Tibial nerve (tissue), 4 donors: ENCODE measurements around the gene PUSL1. TPM values are rescaled to one million over a fixed set of nuclear protein-coding genes. Genes with fewer than 3 reads are reported as not detected.

Experiments used
- DNase-seq, 2 donors: peaks; one replicate each; pipeline ENCODE4 v3.0.0-alpha.2; 2019; ENCODE audit warnings: low spot score in 2 of 2
- H3K27ac ChIP-seq, 4 donors: fragments of 200-600 bp; sonication (generic) in 3 of 4; one replicate each; pipeline ENCODE4 v1.5.1; 2017 to 2019; ENCODE audit warnings: mild to moderate bottlenecking in 1 of 4
- H3K27me3 ChIP-seq, 2 donors: fragments of 200-600 bp; sonication (generic) in 1 of 2; one replicate each; pipeline versions ENCODE4 v1.5.1 to v1.6.0; 2017 to 2019
- H3K36me3 ChIP-seq, 3 donors: fragments of 200-600 bp; sonication (generic); one replicate each; pipeline ENCODE4 v1.5.1; 2018 to 2019
- H3K4me1 ChIP-seq, 4 donors: fragments of 200-600 bp; sonication (generic) in 3 of 4; one replicate each; pipeline ENCODE4 v1.5.1; 2017 to 2019
- H3K4me3 ChIP-seq, 4 donors: fragments of 200-600 bp; sonication (generic) in 3 of 4; one replicate each; pipeline ENCODE4 v1.5.1; 2017 to 2019; ENCODE audit warnings: mild to moderate bottlenecking in 1 of 4, moderate library complexity in 1 of 4
- H3K9me3 ChIP-seq, 4 donors: fragments of 200-600 bp; sonication (generic) in 3 of 4; one replicate each; pipeline ENCODE4 v1.5.1; 2017 to 2019
- EP300 ChIP-seq, 2 donors: sonication (generic); formaldehyde crosslinking; IDR thresholded peaks; one replicate each; pipeline ENCODE4 v1.6.1; 2017; ENCODE audit warnings: antibody characterized with exemption in 2 of 2, mild to moderate bottlenecking in 1 of 2
- POLR2A ChIP-seq, 2 donors: fragments of 450-650 bp; IDR thresholded peaks; one replicate each; pipeline ENCODE4 v1.6.1; 2017; ENCODE audit warnings: antibody characterized with exemption in 2 of 2, mild to moderate bottlenecking in 2 of 2, moderate library complexity in 2 of 2
- WGBS, 2 donors: methylation state at CpG; one replicate each; pipeline ENCODE4 v1.1.5; 2018; 5-methylcytosine and 5-hydroxymethylcytosine counted together
- total RNA-seq, 4 donors: library from RNA; depleted of rRNA; stranded (reverse); fragments of >200 nt; gene quantifications; one replicate each; pipeline ENCODE4 v1.1.0, GENCODE V29; 2016
- TF ChIP-seq, protein P1 (sequence below), 5 experiments: fragments of 200-600 bp in 3 of 5; fragments of 450-650 bp in 2 of 5; sonication (generic) in 3 of 5; IDR thresholded peaks; one replicate each; pipeline ENCODE4 v1.5.1; 2016 to 2019; ENCODE audit warnings: antibody characterized with exemption in 5 of 5, mild to moderate bottlenecking in 3 of 5, moderate library complexity in 2 of 5

The PUSL1 gene
- total RNA-seq, 4 donors from 2014 or later: 17.5 to 22.2 (median 19.7) TPM

DNA sequence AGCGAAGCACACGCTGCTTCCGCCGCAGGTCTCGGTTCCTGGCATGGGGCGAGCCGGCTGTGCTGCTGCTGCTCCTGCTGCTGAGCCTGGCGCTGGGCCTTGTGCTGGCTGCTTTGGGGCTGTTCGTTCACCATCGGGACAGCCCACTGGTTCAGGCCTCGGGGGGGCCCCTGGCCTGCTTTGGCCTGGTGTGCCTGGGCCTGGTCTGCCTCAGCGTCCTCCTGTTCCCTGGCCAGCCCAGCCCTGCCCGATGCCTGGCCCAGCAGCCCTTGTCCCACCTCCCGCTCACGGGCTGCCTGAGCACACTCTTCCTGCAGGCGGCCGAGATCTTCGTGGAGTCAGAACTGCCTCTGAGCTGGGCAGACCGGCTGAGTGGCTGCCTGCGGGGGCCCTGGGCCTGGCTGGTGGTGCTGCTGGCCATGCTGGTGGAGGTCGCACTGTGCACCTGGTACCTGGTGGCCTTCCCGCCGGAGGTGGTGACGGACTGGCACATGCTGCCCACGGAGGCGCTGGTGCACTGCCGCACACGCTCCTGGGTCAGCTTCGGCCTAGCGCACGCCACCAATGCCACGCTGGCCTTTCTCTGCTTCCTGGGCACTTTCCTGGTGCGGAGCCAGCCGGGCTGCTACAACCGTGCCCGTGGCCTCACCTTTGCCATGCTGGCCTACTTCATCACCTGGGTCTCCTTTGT lies 25.3 kb downstream of the PUSL1 start:
- TF ChIP-seq EP300 (IDR thresholded peaks at IDR 0.05): no peak
- TF ChIP-seq, protein P1, sequence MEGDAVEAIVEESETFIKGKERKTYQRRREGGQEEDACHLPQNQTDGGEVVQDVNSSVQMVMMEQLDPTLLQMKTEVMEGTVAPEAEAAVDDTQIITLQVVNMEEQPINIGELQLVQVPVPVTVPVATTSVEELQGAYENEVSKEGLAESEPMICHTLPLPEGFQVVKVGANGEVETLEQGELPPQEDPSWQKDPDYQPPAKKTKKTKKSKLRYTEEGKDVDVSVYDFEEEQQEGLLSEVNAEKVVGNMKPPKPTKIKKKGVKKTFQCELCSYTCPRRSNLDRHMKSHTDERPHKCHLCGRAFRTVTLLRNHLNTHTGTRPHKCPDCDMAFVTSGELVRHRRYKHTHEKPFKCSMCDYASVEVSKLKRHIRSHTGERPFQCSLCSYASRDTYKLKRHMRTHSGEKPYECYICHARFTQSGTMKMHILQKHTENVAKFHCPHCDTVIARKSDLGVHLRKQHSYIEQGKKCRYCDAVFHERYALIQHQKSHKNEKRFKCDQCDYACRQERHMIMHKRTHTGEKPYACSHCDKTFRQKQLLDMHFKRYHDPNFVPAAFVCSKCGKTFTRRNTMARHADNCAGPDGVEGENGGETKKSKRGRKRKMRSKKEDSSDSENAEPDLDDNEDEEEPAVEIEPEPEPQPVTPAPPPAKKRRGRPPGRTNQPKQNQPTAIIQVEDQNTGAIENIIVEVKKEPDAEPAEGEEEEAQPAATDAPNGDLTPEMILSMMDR (IDR thresholded peaks at IDR 0.05): no peak
- no peak for TF ChIP-seq POLR2A (IDR thresholded peaks at IDR 0.05)
- no peaks in the 10 kb centered on the region for H3K9me3 ChIP-seq
- 85 to 88% methylated on average over 23 to 29 of the region's 36 CpGs for WGBS, 2 donors
- H3K27ac ChIP-seq: no peak overlapping the region
- peaks cover 0 to 47% (median 22%) of the 10 kb centered on the region in 4 donors for H3K4me1 ChIP-seq
- no peak for DNase-seq
- H3K36me3 ChIP-seq: peaks cover 0 to 56% (median 9%) of the 10 kb centered on the region in 3 donors
- H3K4me3 ChIP-seq: no peak overlapping the region
- no peaks in the 10 kb centered on the region for H3K27me3 ChIP-seq

DNA sequence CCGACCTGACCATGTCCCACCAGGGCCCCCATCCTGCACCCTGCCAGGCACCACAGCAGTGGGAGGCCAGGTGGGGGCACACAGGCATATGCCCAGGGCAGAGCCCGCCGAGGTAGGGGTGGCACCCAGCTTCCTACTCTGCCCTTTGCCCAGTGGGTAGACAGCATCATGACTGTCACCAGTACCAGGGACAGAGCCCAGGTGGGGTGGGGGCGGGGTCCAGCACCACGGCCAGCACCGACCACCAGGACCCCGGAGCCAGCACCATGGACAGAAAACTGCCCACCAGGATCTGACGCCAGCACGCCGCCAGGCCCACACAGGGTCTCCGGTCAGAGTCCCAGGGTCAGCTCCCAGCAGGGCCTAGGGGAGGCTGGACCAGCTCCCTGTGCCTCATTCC lies 26.4 kb downstream of the PUSL1 start:
- 47 to 51% methylated on average over 7 of the region's 11 CpGs for WGBS, 2 donors
- H3K4me1 ChIP-seq: peaks cover 0 to 42% (median 21%) of the 10 kb centered on the region in 4 donors
- no peaks in the 10 kb centered on the region for H3K27me3 ChIP-seq
- DNase-seq: no peak
- no peak overlapping the region for H3K4me3 ChIP-seq
- H3K27ac ChIP-seq: no peak overlapping the region
- H3K36me3 ChIP-seq: peaks cover 0 to 58% (median 15%) of the 10 kb centered on the region in 3 donors
- TF ChIP-seq, protein P1 (IDR thresholded peaks at IDR 0.05): no peak
- TF ChIP-seq POLR2A (IDR thresholded peaks at IDR 0.05) (no peak), EP300 (IDR thresholded peaks at IDR 0.05) (no peak)
- no peaks in the 10 kb centered on the region for H3K9me3 ChIP-seq

DNA sequence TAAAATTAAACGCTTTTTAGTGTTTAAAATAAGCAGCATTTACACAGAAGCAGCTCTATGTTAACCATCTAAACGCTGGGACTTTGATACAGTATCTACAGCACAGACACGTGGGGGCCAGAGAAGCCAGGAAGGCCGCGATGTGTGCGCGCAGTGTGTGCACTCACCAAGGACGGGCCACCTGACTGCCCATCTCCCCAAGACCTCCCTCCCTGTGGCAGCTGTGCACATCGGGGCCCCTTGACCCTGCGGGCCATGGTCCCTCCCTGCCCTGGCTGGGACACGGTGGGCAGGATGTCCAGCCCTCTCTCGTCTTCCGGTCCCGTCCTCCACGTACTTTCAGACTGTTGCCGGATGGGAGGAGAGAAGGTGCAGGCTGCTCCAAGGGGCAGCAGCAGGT lies 26.9 kb downstream of the PUSL1 start:
- H3K9me3 ChIP-seq: no peaks in the 10 kb centered on the region
- no peak overlapping the region for H3K4me3 ChIP-seq
- no peak for TF ChIP-seq EP300 (IDR thresholded peaks at IDR 0.05)
- TF ChIP-seq, protein P1 (IDR thresholded peaks at IDR 0.05): no peak
- no peak for TF ChIP-seq POLR2A (IDR thresholded peaks at IDR 0.05)
- DNase-seq: no peak
- H3K27ac ChIP-seq: no peak overlapping the region
- peaks cover 0 to 38% (median 19%) of the 10 kb centered on the region in 4 donors for H3K4me1 ChIP-seq
- 69 to 71% methylated on average over 13 of the region's 16 CpGs for WGBS, 2 donors
- H3K27me3 ChIP-seq: no peaks in the 10 kb centered on the region
- peaks cover 0 to 63% (median 15%) of the 10 kb centered on the region in 3 donors for H3K36me3 ChIP-seq

DNA sequence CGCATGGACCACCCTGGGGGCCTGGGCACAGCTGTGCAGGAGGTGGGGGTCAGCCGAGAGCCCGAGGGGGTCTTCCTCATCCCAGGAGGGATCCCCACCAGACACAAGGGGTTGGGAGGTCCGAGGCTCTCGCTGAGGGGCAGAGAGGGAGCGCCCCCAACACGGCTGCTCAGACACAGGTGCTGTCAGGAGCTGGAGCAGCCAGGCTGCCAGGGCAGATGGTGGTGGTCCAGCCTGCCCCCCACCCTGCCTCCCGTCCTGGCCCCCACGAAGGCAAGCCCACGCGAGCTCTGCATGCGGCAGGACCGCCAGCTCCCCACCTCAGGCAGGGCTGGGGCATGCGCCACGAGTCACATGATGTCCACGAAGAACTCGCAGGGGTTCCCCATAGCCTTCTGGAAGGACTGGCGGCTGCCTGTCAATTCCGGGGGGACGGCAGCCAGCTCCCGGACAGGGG lies 27.4 kb downstream of the PUSL1 start:
- TF ChIP-seq POLR2A (IDR thresholded peaks at IDR 0.05): no peak
- TF ChIP-seq, protein P1 (IDR thresholded peaks at IDR 0.05): no peak
- no peak for TF ChIP-seq EP300 (IDR thresholded peaks at IDR 0.05)
- no peak for DNase-seq
- Histone ChIP-seq H3K36me3 (peaks cover 0 to 68% (median 15%) of the 10 kb centered on the region in 3 donors), H3K27ac (no peak overlapping the region), H3K4me3 (no peak overlapping the region), H3K9me3 (no peaks in the 10 kb centered on the region), H3K4me1 (peaks cover 0 to 33% (median 14%) of the 10 kb centered on the region in 4 donors), H3K27me3 (no peaks in the 10 kb centered on the region)
- 60 to 71% methylated on average over 1 to 3 of the region's 21 CpGs for WGBS, 2 donors

DNA sequence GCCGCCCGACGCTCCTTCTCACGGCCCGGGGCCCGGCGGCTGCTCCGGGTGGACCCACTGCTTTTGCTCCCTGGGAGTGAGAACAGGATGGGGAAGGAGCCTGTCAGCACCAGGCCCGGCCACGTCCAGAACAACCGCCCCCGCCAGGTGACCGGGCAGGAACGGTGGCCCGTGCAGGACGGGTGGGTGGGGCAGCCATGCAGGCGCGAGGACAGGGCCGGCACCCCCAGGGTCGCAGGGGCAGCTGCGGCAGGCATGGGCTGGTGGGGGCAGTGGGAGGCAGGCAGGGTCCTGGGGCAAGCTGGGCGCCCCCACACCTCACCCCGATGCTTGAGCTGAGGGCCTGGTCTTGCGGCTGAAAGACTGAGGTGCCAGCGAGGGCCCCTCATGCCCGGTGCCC lies 28.0 kb downstream of the PUSL1 start:
- Histone ChIP-seq H3K27ac (no peak overlapping the region), H3K27me3 (no peaks in the 10 kb centered on the region), H3K4me1 (peaks cover 0 to 26% (median 7%) of the 10 kb centered on the region in 4 donors), H3K36me3 (peaks cover 0 to 74% (median 15%) of the 10 kb centered on the region in 3 donors), H3K4me3 (no peak overlapping the region), H3K9me3 (no peaks in the 10 kb centered on the region)
- WGBS, 2 donors: 90 to 97% methylated on average over 13 to 22 of the region's 26 CpGs
- TF ChIP-seq EP300 (IDR thresholded peaks at IDR 0.05): no peak
- TF ChIP-seq POLR2A (IDR thresholded peaks at IDR 0.05): no peak
- TF ChIP-seq, protein P1 (IDR thresholded peaks at IDR 0.05): no peak
- DNase-seq: no peak
